HepG2 (cell line): ENCODE measurements around the gene PRMT5. TPM values are rescaled to one million over a fixed set of nuclear protein-coding genes. Genes with fewer than 3 reads are reported as not detected.
A peak's percentile ranks its signal among the peaks of the same experiment; 100 is the strongest.

Experiments
- ATM ChIP-seq: fragments of 450-650 bp; IDR thresholded peaks from 2 replicates; pipeline ENCODE4 v1.7.1; 2017; ENCODE audit warnings: mild to moderate bottlenecking, borderline replicate concordance
- GLMP ChIP-seq: sonication (generic); formaldehyde crosslinking; IDR thresholded peaks from 2 replicates; pipeline ENCODE4 v1.9.0; 2021; ENCODE audit warnings: missing genetic modification reagents, mild to moderate bottlenecking, borderline replicate concordance
- HOXA9 ChIP-seq: sonication (generic); formaldehyde crosslinking; IDR thresholded peaks from 2 replicates; pipeline ENCODE4 v1.8.1; 2022; ENCODE audit warnings: missing genetic modification reagents, mild to moderate bottlenecking, moderate library complexity, borderline replicate concordance
- KAT2B ChIP-seq: fragments of 150-350 bp; IDR thresholded peaks from 2 replicates; pipeline ENCODE4 v1.6.1; 2014; ENCODE audit warnings: low read depth, low read length, borderline replicate concordance
- NAIF1 ChIP-seq: sonication (generic); formaldehyde crosslinking; IDR thresholded peaks from 2 replicates; pipeline ENCODE4 v1.5.0; 2020; ENCODE audit warnings: mild to moderate bottlenecking, missing genetic modification reagents, borderline replicate concordance
- SRSF4 ChIP-seq: fragments of 200-400 bp; formaldehyde crosslinking; IDR thresholded peaks from one replicate; pipeline ENCODE4 v1.6.1; 2018; ENCODE audit warnings: mild to moderate bottlenecking, low read depth, low read length, moderate library complexity; ENCODE audit not compliant: poor library complexity, severe bottlenecking
- STAG1 ChIP-seq: sonication (generic); formaldehyde crosslinking; IDR thresholded peaks from 2 replicates; pipeline ENCODE4 v1.4.0; 2020; ENCODE audit warnings: missing genetic modification reagents
- ZNF367 ChIP-seq: sonication (generic); formaldehyde crosslinking; IDR thresholded peaks from 2 replicates; pipeline ENCODE4 v1.4.0; 2020; ENCODE audit warnings: missing genetic modification reagents, borderline replicate concordance
- ZNF414 ChIP-seq: sonication (generic); formaldehyde crosslinking; IDR thresholded peaks from 2 replicates; pipeline ENCODE4 v1.5.0; 2020; ENCODE audit warnings: missing genetic modification reagents
- ZNF510 ChIP-seq: sonication (generic); formaldehyde crosslinking; IDR thresholded peaks from 2 replicates; pipeline ENCODE4 v1.4.0; 2020; ENCODE audit warnings: low read depth, mild to moderate bottlenecking, missing genetic modification reagents
- ZNF550 ChIP-seq: sonication (generic); formaldehyde crosslinking; IDR thresholded peaks from 2 replicates; pipeline ENCODE4 v1.4.0; 2020; ENCODE audit warnings: mild to moderate bottlenecking, missing genetic modification reagents, borderline replicate concordance
- ZNF563 ChIP-seq: sonication (generic); formaldehyde crosslinking; IDR thresholded peaks from 2 replicates; pipeline ENCODE4 v1.8.0; 2022; ENCODE audit warnings: mild to moderate bottlenecking, moderate library complexity, missing genetic modification reagents
- ZNF607 ChIP-seq: sonication (generic); formaldehyde crosslinking; IDR thresholded peaks from 2 replicates; pipeline ENCODE4 v1.5.1; 2020; ENCODE audit warnings: missing genetic modification reagents, mild to moderate bottlenecking, borderline replicate concordance
- ZXDC ChIP-seq: sonication (generic); formaldehyde crosslinking; IDR thresholded peaks from 2 replicates; pipeline ENCODE4 v1.5.0; 2020; ENCODE audit warnings: mild to moderate bottlenecking, missing genetic modification reagents
- polyA plus RNA-seq, 8 experiments: library from polyadenylated mRNA; depleted of rRNA in 3 of 8; stranded (reverse) in 7 of 8; unstranded in 1 of 8; fragments of >200 nt; fragmentation: Illumina TruSeq in 4 of 8; extraction: Trizol in 4 of 8; gene quantifications; 2 replicates each; pipeline versions ENCODE4 v1.2.1 to v1.2.3, GENCODE V29; 2011 to 2016; ENCODE audit warnings: low read depth in 4 of 8, missing spikeins in 1 of 8, mixed read lengths in 1 of 8; ENCODE audit not compliant: insufficient read depth in 1 of 8
- total RNA-seq, 5 experiments: library from RNA; depleted of rRNA; stranded (reverse); fragments of >200 nt; fragmentation: Illumina TruSeq; extraction: Trizol; gene quantifications; 2 replicates each; pipeline ENCODE4 v1.2.3, GENCODE V29; 2016; ENCODE audit warnings: low read depth in 1 of 5
- TF ChIP-seq, protein P1 (sequence below): sonication (generic); formaldehyde crosslinking; IDR thresholded peaks from 2 replicates; pipeline ENCODE4 v1.5.1; 2020; ENCODE audit warnings: missing genetic modification reagents, mild to moderate bottlenecking, borderline replicate concordance
- TF ChIP-seq, protein P2 (sequence below): sonication (generic); formaldehyde crosslinking; IDR thresholded peaks from 2 replicates; pipeline ENCODE4 v1.5.1; 2020; ENCODE audit warnings: missing genetic modification reagents, mild to moderate bottlenecking, borderline replicate concordance
- TF ChIP-seq, protein P3 (sequence below): sonication (generic); formaldehyde crosslinking; IDR thresholded peaks from 2 replicates; pipeline ENCODE4 v1.9.0; 2021; ENCODE audit warnings: missing genetic modification reagents, borderline replicate concordance

The PRMT5 gene
- total and polyA plus RNA-seq, 2 of the 13 experiments (the other 11 are each of a cell fraction or from before 2014, with no cell fraction given) = 210 to 354 TPM

GRCh38 chr14:22929104-22929960 lies at the start of gene PRMT5 (continued):
- no peak for TF ChIP-seq KAT2B
- TF ChIP-seq ZNF414 (CRISPR knock-in tag) = peak; percentile 99; the same call in 1 of the 2 replicates
- TF ChIP-seq ZNF367 (CRISPR knock-in tag) = no peak; the same call in 1 of the 2 replicates
- peak; percentile 94; the same call in 1 of the 2 replicates for TF ChIP-seq HOXA9 (CRISPR knock-in tag)
- no peak for TF ChIP-seq ZXDC (CRISPR knock-in tag)
- no peak for TF ChIP-seq SRSF4
- peak; percentile 94 for TF ChIP-seq ZNF607 (CRISPR knock-in tag)
- TF ChIP-seq GLMP (CRISPR knock-in tag) = no peak
- peak; percentile 41 for TF ChIP-seq STAG1 (CRISPR knock-in tag)
- TF ChIP-seq, protein P1, sequence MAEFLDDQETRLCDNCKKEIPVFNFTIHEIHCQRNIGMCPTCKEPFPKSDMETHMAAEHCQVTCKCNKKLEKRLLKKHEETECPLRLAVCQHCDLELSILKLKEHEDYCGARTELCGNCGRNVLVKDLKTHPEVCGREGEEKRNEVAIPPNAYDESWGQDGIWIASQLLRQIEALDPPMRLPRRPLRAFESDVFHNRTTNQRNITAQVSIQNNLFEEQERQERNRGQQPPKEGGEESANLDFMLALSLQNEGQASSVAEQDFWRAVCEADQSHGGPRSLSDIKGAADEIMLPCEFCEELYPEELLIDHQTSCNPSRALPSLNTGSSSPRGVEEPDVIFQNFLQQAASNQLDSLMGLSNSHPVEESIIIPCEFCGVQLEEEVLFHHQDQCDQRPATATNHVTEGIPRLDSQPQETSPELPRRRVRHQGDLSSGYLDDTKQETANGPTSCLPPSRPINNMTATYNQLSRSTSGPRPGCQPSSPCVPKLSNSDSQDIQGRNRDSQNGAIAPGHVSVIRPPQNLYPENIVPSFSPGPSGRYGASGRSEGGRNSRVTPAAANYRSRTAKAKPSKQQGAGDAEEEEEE (CRISPR knock-in tag) = peak; percentile 77
- TF ChIP-seq ATM = no peak
- TF ChIP-seq ZNF563 (CRISPR knock-in tag) = peak; percentile 95; the same call in 1 of the 2 replicates
- TF ChIP-seq, protein P2, sequence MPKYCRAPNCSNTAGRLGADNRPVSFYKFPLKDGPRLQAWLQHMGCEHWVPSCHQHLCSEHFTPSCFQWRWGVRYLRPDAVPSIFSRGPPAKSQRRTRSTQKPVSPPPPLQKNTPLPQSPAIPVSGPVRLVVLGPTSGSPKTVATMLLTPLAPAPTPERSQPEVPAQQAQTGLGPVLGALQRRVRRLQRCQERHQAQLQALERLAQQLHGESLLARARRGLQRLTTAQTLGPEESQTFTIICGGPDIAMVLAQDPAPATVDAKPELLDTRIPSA (CRISPR knock-in tag) = no peak; the same call in 1 of the 2 replicates
- TF ChIP-seq ZNF550 = peak; percentile 74
- TF ChIP-seq ZNF510 (CRISPR knock-in tag) = peak; percentile 97
- peak; percentile 88; the same call in 1 of the 2 replicates for TF ChIP-seq NAIF1 (CRISPR knock-in tag)
- TF ChIP-seq, protein P3, sequence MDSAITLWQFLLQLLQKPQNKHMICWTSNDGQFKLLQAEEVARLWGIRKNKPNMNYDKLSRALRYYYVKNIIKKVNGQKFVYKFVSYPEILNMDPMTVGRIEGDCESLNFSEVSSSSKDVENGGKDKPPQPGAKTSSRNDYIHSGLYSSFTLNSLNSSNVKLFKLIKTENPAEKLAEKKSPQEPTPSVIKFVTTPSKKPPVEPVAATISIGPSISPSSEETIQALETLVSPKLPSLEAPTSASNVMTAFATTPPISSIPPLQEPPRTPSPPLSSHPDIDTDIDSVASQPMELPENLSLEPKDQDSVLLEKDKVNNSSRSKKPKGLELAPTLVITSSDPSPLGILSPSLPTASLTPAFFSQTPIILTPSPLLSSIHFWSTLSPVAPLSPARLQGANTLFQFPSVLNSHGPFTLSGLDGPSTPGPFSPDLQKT (CRISPR knock-in tag) = peak; percentile 70; the same call in 1 of the 2 replicates
